ENCODE results near the gene KLHL26.
"Not testable (repeated sequence)": the region's sequence is repeated elsewhere in the genome, so short reads cannot be mapped to it uniquely, and the experiment has no call there.

KLHL26 gene, protein sequence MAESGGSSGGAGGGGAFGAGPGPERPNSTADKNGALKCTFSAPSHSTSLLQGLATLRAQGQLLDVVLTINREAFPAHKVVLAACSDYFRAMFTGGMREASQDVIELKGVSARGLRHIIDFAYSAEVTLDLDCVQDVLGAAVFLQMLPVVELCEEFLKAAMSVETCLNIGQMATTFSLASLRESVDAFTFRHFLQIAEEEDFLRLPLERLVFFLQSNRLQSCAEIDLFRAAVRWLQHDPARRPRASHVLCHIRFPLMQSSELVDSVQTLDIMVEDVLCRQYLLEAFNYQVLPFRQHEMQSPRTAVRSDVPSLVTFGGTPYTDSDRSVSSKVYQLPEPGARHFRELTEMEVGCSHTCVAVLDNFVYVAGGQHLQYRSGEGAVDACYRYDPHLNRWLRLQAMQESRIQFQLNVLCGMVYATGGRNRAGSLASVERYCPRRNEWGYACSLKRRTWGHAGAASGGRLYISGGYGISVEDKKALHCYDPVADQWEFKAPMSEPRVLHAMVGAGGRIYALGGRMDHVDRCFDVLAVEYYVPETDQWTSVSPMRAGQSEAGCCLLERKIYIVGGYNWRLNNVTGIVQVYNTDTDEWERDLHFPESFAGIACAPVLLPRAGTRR

DNA sequence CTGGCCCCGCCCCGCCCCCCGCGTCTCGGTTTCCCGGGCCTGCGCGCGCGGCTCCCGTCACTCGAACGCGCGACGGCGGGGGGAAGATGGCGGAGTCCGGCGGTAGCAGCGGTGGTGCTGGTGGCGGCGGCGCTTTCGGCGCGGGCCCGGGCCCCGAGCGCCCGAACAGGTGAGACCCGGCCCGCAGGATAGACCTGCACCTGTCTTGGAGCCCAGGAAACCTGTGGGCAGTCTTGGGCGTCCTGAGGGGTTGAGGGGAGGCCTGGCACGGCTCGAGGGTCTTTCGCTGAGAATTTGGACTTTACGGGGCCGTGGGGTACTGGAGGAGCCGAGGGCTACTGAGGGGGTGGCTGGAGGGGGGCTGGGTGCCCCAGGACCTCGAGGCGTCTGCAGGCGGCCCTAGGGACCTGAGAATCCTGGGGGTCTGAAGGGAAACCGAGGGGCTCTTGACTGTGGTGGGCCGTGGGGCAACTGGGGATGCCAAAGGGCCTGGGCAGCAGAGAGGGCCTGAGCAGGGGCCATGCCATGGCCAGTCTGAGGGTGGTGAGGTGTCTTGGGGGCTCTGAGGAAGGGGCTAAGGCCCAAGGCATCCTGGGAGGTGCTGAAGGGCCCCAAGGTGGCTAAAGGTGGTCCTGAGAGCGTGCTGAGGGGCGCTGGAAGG, at the start of gene KLHL26:
TSS of gene KLHL26 (plus strand) at position 60 of the 661 bp plus-strand sequence. CDS start at position 87, 27 bp downstream.
- Histone ChIP-seq H3K9me3 (ENCODE audit: control insufficient read depth, insufficient read depth, low read length) (no peaks in the 10 kb centered on the region), H3K27ac (ENCODE audit: low read length) (no peak within 1 kb of the TSS), H3K36me3 (ENCODE audit: control insufficient read depth, insufficient read depth, low read length) (no peaks in the 10 kb centered on the region), H3K27me3 (ENCODE audit: control insufficient read depth, insufficient read depth, low read length) (no peaks in the 10 kb centered on the region), H3K4me3 (ENCODE audit: low read length) (peak within 1 kb of the TSS; percentile 79), H3K4me1 (ENCODE audit: control insufficient read depth, insufficient read depth, low read length) (peaks cover 10% of the 10 kb centered on the region)
- no CpG with 5 or more reads among the region's 47 CpGs for WGBS (ENCODE audit: insufficient coverage, insufficient read length)
- no peak for DNase-seq (ENCODE audit: low read depth, low spot score)

DNA sequence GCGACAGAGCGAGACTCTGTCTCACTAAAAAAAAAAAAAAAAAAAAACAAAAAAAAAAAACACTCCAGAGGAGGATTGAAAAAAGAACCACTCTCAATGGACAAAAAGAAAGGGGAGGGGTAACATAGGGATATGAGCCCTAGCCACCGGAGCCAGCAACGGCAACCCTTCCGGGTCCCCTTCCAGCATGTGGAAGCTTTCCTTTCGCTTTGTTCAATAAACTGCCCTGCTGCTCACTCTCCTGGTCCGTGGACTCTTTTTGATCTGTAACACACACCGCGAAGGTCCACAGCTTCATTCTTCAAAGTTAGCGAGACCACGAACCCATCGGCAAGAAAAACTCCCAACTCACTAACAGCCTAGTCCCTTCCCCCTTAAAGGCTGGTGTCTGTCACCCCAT, 49.3 kb upstream of the KLHL26 start:
- Histone ChIP-seq H3K27ac (ENCODE audit: low read length) (no peak overlapping the region), H3K4me3 (ENCODE audit: low read length) (no peak overlapping the region), H3K9me3 (ENCODE audit: control insufficient read depth, insufficient read depth, low read length) (no peaks in the 10 kb centered on the region), H3K36me3 (ENCODE audit: control insufficient read depth, insufficient read depth, low read length) (0 out of 2 replicates have a peak, but pooled peaks cover 3% of the 10 kb centered on the region), H3K4me1 (ENCODE audit: control insufficient read depth, insufficient read depth, low read length) (peaks cover 4% of the 10 kb centered on the region; the same call in 1 of the 2 replicates), H3K27me3 (ENCODE audit: control insufficient read depth, insufficient read depth, low read length) (no peaks in the 10 kb centered on the region)
- no peak for DNase-seq (ENCODE audit: low read depth, low spot score)
- no CpG with 5 or more reads among the region's 12 CpGs for WGBS (ENCODE audit: insufficient coverage, insufficient read length)

DNA sequence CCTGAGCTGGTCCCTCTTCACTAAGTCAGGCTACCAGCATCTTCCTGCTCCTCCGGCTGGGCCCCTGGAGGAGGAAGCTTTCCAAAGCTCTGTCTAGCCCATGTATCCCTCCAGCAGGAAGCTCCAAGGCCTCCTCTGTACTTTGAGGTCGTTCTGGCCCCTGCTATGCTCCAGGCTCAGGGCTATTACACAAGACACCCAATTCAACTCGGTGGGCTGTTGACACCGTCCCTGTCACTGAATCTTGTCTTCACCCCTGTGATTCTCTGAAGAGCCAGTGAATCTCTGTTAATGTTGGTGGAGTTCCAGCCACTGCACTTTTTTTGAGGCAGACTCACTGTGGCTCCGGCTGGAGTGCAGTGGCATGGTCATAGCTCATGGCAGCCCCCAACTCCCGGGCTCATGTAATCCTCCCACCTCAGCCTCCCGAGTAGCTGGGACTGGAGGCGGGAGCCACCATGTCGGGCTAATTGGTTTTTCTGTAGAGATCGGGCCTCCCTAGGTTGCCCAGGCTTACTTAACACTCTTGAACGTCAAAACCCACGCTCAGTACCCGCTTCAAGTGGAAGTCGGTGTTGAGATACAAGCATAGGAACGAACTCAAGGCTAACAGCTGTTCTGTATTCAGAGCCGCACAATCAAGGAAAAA, 48.7 kb upstream of the KLHL26 start:
- Histone ChIP-seq H3K27me3 (ENCODE audit: control insufficient read depth, insufficient read depth, low read length) (no peaks in the 10 kb centered on the region), H3K4me3 (ENCODE audit: low read length) (peak overlapping the region; percentile 81; the same call in 1 of the 2 replicates), H3K27ac (ENCODE audit: low read length) (no peak overlapping the region), H3K4me1 (ENCODE audit: control insufficient read depth, insufficient read depth, low read length) (peaks cover 4% of the 10 kb centered on the region; the same call in 1 of the 2 replicates), H3K36me3 (ENCODE audit: control insufficient read depth, insufficient read depth, low read length) (0 out of 2 replicates have a peak, but pooled peaks cover 3% of the 10 kb centered on the region), H3K9me3 (ENCODE audit: control insufficient read depth, insufficient read depth, low read length) (no peaks in the 10 kb centered on the region)
- no peak for DNase-seq (ENCODE audit: low read depth, low spot score)
- WGBS (ENCODE audit: insufficient coverage, insufficient read length) = no CpG with 5 or more reads among the region's 16 CpGs

DNA sequence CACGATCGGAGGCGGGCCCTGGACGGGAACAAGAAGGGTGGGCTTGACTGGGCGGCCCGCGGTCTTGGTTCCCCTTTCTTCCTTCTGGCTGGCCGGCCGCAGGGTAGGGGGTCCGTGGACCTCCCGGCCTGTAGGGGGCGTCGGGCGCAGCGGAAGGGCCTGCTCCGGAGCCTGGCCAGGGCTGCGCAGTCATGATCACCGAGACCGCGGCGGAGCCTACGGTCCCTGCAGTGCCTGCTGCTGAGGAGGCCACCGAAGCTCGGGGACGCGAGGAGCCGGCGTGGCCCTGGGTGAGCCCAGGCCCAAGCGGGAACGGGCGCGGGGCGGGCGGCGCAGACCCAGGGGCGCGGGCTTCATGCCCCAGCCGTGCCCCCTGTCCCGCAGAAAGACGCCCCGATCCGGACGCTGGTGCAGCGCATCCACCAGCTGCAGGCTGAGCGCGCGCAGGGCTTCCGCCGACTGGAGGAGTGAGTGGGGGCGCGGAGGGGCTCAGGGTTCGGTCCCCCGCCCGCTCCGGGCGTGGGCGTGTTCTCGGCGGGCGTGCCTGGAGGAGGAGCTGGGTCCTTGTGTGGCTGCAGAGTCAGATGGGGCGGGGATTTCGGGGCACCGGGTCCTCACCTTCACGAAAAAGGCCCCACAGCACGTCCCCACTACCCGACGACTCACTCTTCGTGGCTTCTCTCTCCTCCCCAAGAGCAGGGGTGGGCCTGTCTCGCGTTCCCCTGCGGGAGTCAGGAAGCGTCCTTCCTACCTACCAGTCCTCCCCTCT, 48.0 kb upstream of the KLHL26 start, which contains the start of gene REX1BD:
TSS of gene REX1BD (plus strand) at position 188 of the 769 bp plus-strand sequence. CDS start at position 192, 4 bp downstream.
- Histone ChIP-seq H3K27me3 (ENCODE audit: control insufficient read depth, insufficient read depth, low read length) (no peaks in the 10 kb centered on the region), H3K4me3 (ENCODE audit: low read length) (peak within 1 kb of the TSS; percentile 81), H3K27ac (ENCODE audit: low read length) (no peak within 1 kb of the TSS), H3K36me3 (ENCODE audit: control insufficient read depth, insufficient read depth, low read length) (0 out of 2 replicates have a peak, but pooled peaks cover 3% of the 10 kb centered on the region), H3K9me3 (ENCODE audit: control insufficient read depth, insufficient read depth, low read length) (no peaks in the 10 kb centered on the region), H3K4me1 (ENCODE audit: control insufficient read depth, insufficient read depth, low read length) (peaks cover 7% of the 10 kb centered on the region; the same call in 1 of the 2 replicates)
- DNase-seq (ENCODE audit: low read depth, low spot score) = no peak
- no CpG with 5 or more reads among the region's 72 CpGs for WGBS (ENCODE audit: insufficient coverage, insufficient read length)

DNA sequence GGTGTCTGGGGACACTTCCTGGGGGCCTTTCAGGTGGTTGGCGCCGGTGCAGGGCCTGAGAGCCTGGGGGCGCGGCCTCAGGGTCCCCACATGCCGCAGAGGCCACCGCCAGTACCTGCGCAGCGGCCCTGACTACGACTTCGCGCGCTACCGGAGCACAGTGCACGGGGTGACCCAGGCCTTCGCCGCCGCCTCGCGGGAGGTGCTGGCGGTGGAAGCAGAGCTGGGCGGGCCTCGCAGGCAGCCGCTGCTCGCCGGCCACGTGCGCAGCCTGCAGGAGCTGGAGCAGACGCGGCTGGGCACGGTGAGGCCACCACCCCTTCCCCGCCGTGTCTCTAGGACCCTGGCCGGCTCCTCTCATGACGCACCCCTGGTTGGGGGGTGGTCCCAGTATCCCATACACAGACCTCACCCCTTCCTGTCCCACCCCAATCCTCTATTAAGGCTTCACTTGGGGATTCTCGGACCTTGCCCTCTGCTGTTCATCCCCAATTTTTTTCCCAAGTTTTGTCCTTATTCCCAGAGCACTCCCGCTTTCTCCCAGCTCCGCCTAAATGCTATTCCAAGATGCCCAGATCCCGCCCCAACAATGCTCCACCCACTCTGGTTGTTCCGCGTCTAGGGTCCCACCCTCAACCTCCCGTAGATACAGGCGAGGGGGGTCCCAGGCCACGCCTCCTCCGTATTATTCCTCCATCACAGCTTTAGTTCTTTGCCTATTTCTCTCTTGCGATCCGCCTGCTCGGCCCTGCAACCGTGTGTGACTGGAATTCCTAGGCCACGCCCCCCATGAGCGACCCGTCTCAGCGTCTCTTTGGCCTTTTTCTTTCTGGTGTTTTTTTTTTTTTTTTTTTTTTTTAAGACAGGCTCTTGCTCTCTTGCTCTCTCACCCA, 47.2 kb upstream of the KLHL26 start:
- Histone ChIP-seq H3K4me1 (ENCODE audit: control insufficient read depth, insufficient read depth, low read length) (peaks cover 7% of the 10 kb centered on the region; the same call in 1 of the 2 replicates), H3K27me3 (ENCODE audit: control insufficient read depth, insufficient read depth, low read length) (no peaks in the 10 kb centered on the region), H3K36me3 (ENCODE audit: control insufficient read depth, insufficient read depth, low read length) (0 out of 2 replicates have a peak, but pooled peaks cover 3% of the 10 kb centered on the region), H3K27ac (ENCODE audit: low read length) (no peak overlapping the region), H3K9me3 (ENCODE audit: control insufficient read depth, insufficient read depth, low read length) (no peaks in the 10 kb centered on the region), H3K4me3 (ENCODE audit: low read length) (peak overlapping the region; percentile 81; the same call in 1 of the 2 replicates)
- no peak for DNase-seq (ENCODE audit: low read depth, low spot score)
- no CpG with 5 or more reads among the region's 52 CpGs for WGBS (ENCODE audit: insufficient coverage, insufficient read length)

DNA sequence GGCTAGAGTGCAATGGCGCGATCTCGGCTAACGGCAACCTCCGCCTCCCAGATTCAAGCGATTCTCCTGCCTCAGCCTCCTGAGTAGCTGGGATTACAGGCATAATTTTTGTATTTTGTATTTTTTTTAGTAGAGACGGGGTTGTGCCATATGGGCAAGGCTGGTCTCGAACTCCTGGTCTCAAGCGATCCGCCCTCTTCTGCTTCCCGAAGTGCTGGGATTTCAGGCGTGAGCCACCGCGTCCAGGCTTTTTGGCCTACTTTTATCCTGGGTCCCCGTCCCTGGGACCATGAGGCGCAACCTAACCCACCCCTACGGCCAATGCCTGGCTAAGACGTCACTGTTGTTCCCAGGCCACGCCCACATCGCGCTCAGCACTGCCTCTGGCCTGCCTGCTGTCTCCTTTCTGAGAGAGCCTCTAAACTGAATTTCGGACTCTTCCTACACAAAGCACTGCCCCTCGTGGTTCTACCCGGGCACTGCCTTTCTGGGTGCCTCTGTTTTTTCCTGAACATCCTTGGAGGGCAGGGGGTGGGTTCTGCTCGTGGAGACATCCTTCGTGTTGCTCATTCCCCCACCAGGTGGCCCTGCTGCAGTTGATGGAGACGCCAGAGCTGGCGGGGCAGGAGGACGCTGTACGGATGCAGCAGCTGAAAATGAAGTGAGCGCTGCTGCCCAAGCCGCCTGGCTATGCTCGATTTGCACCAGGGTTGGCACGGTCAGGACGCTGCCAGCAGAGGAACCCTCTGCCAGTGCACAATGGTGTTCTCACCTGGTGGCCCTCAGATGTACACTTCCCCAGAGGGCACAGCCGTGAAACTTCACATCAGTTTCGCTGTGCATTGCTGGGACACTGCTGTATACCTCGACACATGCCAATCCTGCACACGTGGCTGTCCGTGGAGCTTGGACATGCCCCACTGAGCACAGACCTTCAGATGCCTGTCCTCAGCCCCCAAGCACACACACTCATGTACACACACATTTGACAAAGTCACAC, 46.3 kb upstream of the KLHL26 start:
- H3K4me1 ChIP-seq (ENCODE audit: control insufficient read depth, insufficient read depth, low read length) = peaks cover 13% of the 10 kb centered on the region
- H3K9me3 ChIP-seq (ENCODE audit: control insufficient read depth, insufficient read depth, low read length) = no peaks in the 10 kb centered on the region
- no peak overlapping the region for H3K27ac ChIP-seq (ENCODE audit: low read length)
- 0 out of 2 replicates have a peak, but pooled peaks cover 3% of the 10 kb centered on the region for H3K36me3 ChIP-seq (ENCODE audit: control insufficient read depth, insufficient read depth, low read length)
- no peaks in the 10 kb centered on the region for H3K27me3 ChIP-seq (ENCODE audit: control insufficient read depth, insufficient read depth, low read length)
- H3K4me3 ChIP-seq (ENCODE audit: low read length) = peak overlapping the region; percentile 15; the same call in 1 of the 2 replicates
- peak; percentile 99 for DNase-seq (ENCODE audit: low read depth, low spot score)
- WGBS (ENCODE audit: insufficient coverage, insufficient read length) = no CpG with 5 or more reads among the region's 40 CpGs

DNA sequence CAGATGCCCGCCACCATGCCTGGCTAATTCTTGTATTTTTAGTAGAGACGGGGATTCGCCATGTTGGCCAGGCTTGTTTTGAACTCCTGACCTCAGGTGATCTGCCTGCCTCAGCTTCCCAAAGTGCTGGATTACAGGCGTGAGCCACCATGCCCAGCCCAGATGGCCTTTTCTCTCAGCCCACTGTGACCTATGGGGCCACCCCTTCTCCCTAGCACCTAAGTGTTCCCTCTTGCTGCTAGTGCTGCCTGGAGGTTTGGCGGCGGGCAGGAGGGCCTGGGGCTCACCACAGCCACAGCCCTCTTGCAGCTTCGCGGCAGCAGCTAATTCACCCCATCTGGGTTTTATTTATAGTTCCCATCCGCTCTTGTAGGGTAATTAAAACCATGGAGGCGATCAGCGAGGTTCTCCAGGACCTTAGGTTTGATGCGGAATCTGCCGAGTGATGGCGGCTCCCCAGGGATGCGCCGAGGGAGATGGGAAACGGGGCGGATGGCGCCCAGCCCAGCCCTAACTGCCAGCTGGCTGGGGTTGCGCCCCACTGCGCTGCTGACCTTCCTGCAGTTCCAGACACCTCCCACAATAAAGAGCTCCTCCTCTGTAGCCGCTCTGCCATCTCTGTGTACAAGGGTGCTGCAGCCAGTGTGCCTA, 45.0 kb upstream of the KLHL26 start:
- H3K27me3 ChIP-seq (ENCODE audit: control insufficient read depth, insufficient read depth, low read length) = no peaks in the 10 kb centered on the region
- H3K9me3 ChIP-seq (ENCODE audit: control insufficient read depth, insufficient read depth, low read length) = no peaks in the 10 kb centered on the region
- H3K27ac ChIP-seq (ENCODE audit: low read length) = no peak overlapping the region
- no peak for DNase-seq (ENCODE audit: low read depth, low spot score)
- H3K4me1 ChIP-seq (ENCODE audit: control insufficient read depth, insufficient read depth, low read length) = peaks cover 18% of the 10 kb centered on the region
- no CpG with 5 or more reads among the region's 22 CpGs for WGBS (ENCODE audit: insufficient coverage, insufficient read length)
- H3K4me3 ChIP-seq (ENCODE audit: low read length) = no peak overlapping the region
- 0 out of 2 replicates have a peak, but pooled peaks cover 3% of the 10 kb centered on the region for H3K36me3 ChIP-seq (ENCODE audit: control insufficient read depth, insufficient read depth, low read length)

DNA sequence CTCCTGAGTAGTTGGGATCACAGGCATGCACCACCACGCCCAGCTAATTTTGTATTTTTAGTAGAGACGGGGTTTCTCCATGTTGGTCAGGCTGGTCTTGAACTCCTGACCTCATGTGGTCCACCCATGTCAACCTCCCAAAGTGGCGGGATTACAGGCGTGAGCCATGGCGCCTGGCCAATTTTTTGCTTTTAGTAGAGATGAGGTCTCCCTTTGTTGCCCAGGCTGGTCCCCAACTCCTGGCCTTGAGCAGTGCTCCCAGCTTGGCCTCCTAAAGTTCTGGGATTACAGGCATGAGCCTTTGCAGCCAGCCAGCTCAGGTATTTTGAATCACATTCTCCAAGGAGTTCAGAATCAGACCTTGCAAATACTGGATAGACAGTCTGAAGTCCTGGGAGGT, 44.1 kb upstream of the KLHL26 start:
- peaks cover 19% of the 10 kb centered on the region for H3K4me1 ChIP-seq (ENCODE audit: control insufficient read depth, insufficient read depth, low read length)
- H3K27ac ChIP-seq (ENCODE audit: low read length); H3K36me3 ChIP-seq (ENCODE audit: control insufficient read depth, insufficient read depth, low read length); DNase-seq (ENCODE audit: low read depth, low spot score); H3K9me3 ChIP-seq (ENCODE audit: control insufficient read depth, insufficient read depth, low read length); H3K27me3 ChIP-seq (ENCODE audit: control insufficient read depth, insufficient read depth, low read length); H3K4me3 ChIP-seq (ENCODE audit: low read length): not testable (repeated sequence)
- WGBS (ENCODE audit: insufficient coverage, insufficient read length) = no CpG with 5 or more reads among the region's 5 CpGs

Data from iPS DF 6.9 (cell line).